Measurements from ENCODE around the gene BAZ2B. TPM values are rescaled to one million over a fixed set of nuclear protein-coding genes. Genes with fewer than 3 reads are reported as not detected.

The BAZ2B gene
- total RNA-seq, 3 donors from 2014 or later (not counting 1 experiment from before 2014, with no cell fraction given) = 59.8 to 73.7 (median 68.4) TPM

DNA sequence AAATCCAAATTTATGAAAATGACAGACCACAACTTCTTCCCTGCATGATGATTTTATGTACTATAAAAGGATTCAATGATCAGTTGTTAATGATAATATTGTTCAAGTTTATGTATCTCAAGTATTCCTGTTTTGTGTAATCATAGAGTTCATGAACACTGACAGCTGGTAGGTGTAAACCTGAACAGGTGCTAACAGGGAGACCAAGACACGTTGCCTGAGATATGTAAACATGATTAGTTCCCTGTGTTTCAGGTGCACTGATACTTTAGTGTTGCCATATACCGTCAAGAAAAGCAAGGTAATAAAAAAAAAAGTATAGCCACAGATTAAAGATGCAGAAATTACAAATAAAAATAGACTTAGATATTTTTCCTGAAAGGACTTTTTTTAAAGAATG lies 131.8 kb downstream of the BAZ2B start:
- Mint-ChIP-seq H3K36me3 (no peaks in the 10 kb centered on the region), H3K27ac (peak overlapping the region in 1 of 2 donors; percentile 37), H3K4me3 (no peak overlapping the region), H3K27me3 (ENCODE audit: low read depth in 2 of 2) (no peaks in the 10 kb centered on the region), H3K9me3 (no peaks in the 10 kb centered on the region), H3K4me1 (peaks cover 5 to 16% of the 10 kb centered on the region in 2 donors)
- H3K9me3 ChIP-seq (ENCODE audit: control insufficient read depth, insufficient read depth, low read length) = no peaks in the 10 kb centered on the region
- ATAC-seq = no peak
- H3K27me3 ChIP-seq (ENCODE audit: control insufficient read depth, insufficient read depth, low read length) = no peaks in the 10 kb centered on the region
- H3K36me3 ChIP-seq (ENCODE audit: control insufficient read depth, insufficient read depth, low read length) = no peaks in the 10 kb centered on the region
- no peak overlapping the region for H3K4me3 ChIP-seq (ENCODE audit: low read length)
- intact Hi-C loops (cut with micrococcal nuclease) = no loop called here
- 64% methylated on average over 1 of the region's 2 CpGs for WGBS (ENCODE audit: insufficient coverage)
- no peak for DNase-seq
- H3K4me1 ChIP-seq (ENCODE audit: control insufficient read depth, insufficient read depth, low read length) = no peaks in the 10 kb centered on the region
- TF ChIP-seq CTCF (IDR thresholded peaks at IDR 0.05) = no peak
- H3K27ac ChIP-seq (ENCODE audit: low read length) = no peak overlapping the region

DNA sequence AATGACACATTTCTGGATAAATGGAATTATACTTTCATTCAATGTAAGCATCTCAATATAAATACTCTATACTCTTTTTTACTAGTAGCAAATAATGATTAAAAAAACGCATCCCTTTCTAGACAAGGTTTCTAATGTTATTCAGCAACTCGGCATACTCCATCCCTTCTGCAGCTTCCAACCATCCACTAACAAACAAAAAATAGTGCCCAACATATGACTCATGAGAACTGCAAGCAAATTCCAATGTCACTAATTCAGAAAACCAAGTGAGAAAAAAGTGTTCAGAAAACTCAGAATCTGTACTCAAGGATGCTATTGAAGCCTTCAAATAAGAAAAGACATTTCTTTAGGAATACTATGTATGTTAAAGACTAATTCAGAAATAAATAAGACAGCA lies 140.0 kb downstream of the BAZ2B start:
- Mint-ChIP-seq H3K36me3 (peaks cover 15% of the 10 kb centered on the region), H3K4me1 (peaks cover 0 to 10% of the 10 kb centered on the region in 2 donors), H3K9me3 (peaks cover 2 to 6% of the 10 kb centered on the region in 2 donors), H3K27ac (no peak overlapping the region), H3K4me3 (no peak overlapping the region), H3K27me3 (ENCODE audit: low read depth in 2 of 2) (no peaks in the 10 kb centered on the region)
- H3K9me3 ChIP-seq (ENCODE audit: control insufficient read depth, insufficient read depth, low read length) = no peaks in the 10 kb centered on the region
- H3K27ac ChIP-seq (ENCODE audit: low read length) = no peak overlapping the region
- H3K27me3 ChIP-seq (ENCODE audit: control insufficient read depth, insufficient read depth, low read length) = no peaks in the 10 kb centered on the region
- no peaks in the 10 kb centered on the region for H3K4me1 ChIP-seq (ENCODE audit: control insufficient read depth, insufficient read depth, low read length)
- H3K36me3 ChIP-seq (ENCODE audit: control insufficient read depth, insufficient read depth, low read length) = peaks cover 18% of the 10 kb centered on the region
- no peak overlapping the region for H3K4me3 ChIP-seq (ENCODE audit: low read length)
- intact Hi-C loops (cut with micrococcal nuclease) = no loop called here
- DNase-seq = no peak
- WGBS (ENCODE audit: insufficient coverage) = 96% methylated on average over 2 of the region's 2 CpGs
- TF ChIP-seq CTCF (IDR thresholded peaks at IDR 0.05) = no peak
- no peak for ATAC-seq

- Histone ChIP-seq H3K4me1 (ENCODE audit: control insufficient read depth, insufficient read depth, low read length) (no peaks in the 10 kb centered on the region), H3K4me3 (ENCODE audit: low read length) (no peak overlapping the region), H3K36me3 (ENCODE audit: control insufficient read depth, insufficient read depth, low read length) (peaks cover 18% of the 10 kb centered on the region), H3K9me3 (ENCODE audit: control insufficient read depth, insufficient read depth, low read length) (no peaks in the 10 kb centered on the region), H3K27me3 (ENCODE audit: control insufficient read depth, insufficient read depth, low read length) (no peaks in the 10 kb centered on the region), H3K27ac (ENCODE audit: low read length) (no peak overlapping the region)
- H3K27me3 Mint-ChIP-seq (ENCODE audit: low read depth in 2 of 2) = no peaks in the 10 kb centered on the region
- peaks cover 2 to 6% of the 10 kb centered on the region in 2 donors for H3K9me3 Mint-ChIP-seq
- 96% methylated on average over 4 of the region's 4 CpGs for WGBS (ENCODE audit: insufficient coverage)
- DNase-seq (no peak), ATAC-seq (no peak)
- peaks cover 0 to 15% of the 10 kb centered on the region in 2 donors for H3K4me1 Mint-ChIP-seq
- H3K4me3 Mint-ChIP-seq = no peak overlapping the region
- H3K36me3 Mint-ChIP-seq = peaks cover 15% of the 10 kb centered on the region
- intact Hi-C loops (cut with micrococcal nuclease) = no loop called here
- no peak for TF ChIP-seq CTCF (IDR thresholded peaks at IDR 0.05)
- no peak overlapping the region for H3K27ac Mint-ChIP-seq
These were observed 140.6 kb downstream of the BAZ2B start for GRCh38 chr2:159475793-159476192.

DNA sequence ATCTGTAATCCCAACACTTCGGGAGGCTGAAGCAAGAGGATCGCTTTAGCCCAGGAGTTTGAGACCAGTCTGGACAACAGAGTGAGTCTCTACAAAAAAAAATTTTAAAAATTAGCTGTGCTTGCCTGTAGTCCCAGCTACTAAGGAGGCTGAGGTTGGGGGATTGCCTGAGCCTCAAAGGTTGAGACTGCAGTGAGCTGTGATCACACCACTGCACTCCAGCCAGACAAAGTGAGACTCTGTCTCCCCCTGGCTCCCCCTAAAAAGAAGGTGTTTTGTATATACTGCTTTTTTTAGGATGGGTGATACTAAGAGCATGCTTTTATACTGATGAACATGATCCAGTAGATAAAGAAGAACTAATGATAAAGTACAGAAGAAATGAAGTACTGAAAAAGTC lies 145.0 kb downstream of the BAZ2B start:
- H3K4me1 Mint-ChIP-seq = peaks cover 10 to 39% of the 10 kb centered on the region in 2 donors
- H3K36me3 Mint-ChIP-seq = peaks cover 9% of the 10 kb centered on the region
- WGBS (ENCODE audit: insufficient coverage) = 98% methylated on average over 2 of the region's 2 CpGs
- H3K9me3 Mint-ChIP-seq = peaks cover 2 to 9% of the 10 kb centered on the region in 2 donors
- no peaks in the 10 kb centered on the region for H3K27me3 Mint-ChIP-seq (ENCODE audit: low read depth in 2 of 2)
- peak; percentile 61 to 79 (median 70) for ATAC-seq
- Histone ChIP-seq H3K4me1 (ENCODE audit: control insufficient read depth, insufficient read depth, low read length) (no peaks in the 10 kb centered on the region), H3K27ac (ENCODE audit: low read length) (no peak overlapping the region), H3K36me3 (ENCODE audit: control insufficient read depth, insufficient read depth, low read length) (peaks cover 7% of the 10 kb centered on the region), H3K9me3 (ENCODE audit: control insufficient read depth, insufficient read depth, low read length) (no peaks in the 10 kb centered on the region), H3K27me3 (ENCODE audit: control insufficient read depth, insufficient read depth, low read length) (no peaks in the 10 kb centered on the region), H3K4me3 (ENCODE audit: low read length) (no peak overlapping the region)
- DNase-seq = no peak
- intact Hi-C loops (cut with micrococcal nuclease) = no loop called here
- H3K27ac Mint-ChIP-seq = peak overlapping the region in 1 of 2 donors; percentile 25
- no peak for TF ChIP-seq CTCF (IDR thresholded peaks at IDR 0.05)
- no peak overlapping the region for H3K4me3 Mint-ChIP-seq

Data from natural killer cell (primary cell).